ENCODE data around the gene SLC25A21.
A peak's percentile ranks its signal among the peaks of the same experiment; 100 is the strongest.
"Not testable (repeated sequence)": the region's sequence is repeated elsewhere in the genome, so short reads cannot be mapped to it uniquely, and the experiment has no call there.

Gene SLC25A21

GRCh38 chr14:36817071-36817930, 355.1 kb downstream of the SLC25A21 start:
- no peak for DNase-seq

GRCh38 chr14:36816481-36816880, 355.9 kb downstream of the SLC25A21 start:
- DNase-seq = no peak

GRCh38 chr14:36814783-36815182, 357.6 kb downstream of the SLC25A21 start:
- not testable (repeated sequence) for DNase-seq

DNA sequence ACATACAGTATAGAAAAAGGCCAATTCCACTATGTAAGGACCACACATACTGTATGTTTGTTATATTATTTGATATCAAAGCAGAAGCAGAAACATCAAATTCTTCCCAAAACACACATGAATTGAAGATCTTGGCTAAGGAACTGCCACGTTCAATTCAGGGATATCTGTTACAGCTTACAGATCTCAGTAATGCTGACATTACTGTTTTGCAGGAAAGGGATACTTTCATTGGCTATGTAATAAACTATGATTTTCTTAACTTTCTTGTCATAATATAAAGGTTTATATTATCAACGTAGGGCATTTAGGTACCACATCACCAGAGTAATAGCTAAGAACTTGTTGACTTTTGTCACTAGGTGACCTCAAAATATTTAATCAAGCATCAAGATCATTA, 362.2 kb downstream of the SLC25A21 start:
- no peak for DNase-seq

DNA sequence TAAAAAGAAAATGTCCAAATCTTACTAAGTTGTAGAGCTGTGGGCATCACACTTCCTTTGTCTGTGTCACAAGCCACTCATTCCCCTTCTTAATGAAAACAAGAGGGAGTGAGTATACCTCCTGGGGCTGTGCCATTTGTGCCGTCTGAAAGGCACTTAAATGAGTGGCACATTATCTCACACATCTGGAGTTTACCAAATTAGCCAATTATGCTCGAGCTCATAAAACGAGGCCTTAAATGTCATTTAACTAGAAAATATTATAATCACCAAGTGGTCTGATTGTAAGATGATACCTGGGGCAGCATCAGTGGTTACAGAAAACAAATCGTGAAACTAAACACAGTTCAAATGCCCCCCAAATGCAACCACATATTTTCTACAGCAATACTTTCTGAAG, 364.7 kb downstream of the SLC25A21 start:
- no peak for DNase-seq

- no peak for DNase-seq
These were observed 367.3 kb downstream of the SLC25A21 start for GRCh38 chr14:36805131-36805559.

DNA sequence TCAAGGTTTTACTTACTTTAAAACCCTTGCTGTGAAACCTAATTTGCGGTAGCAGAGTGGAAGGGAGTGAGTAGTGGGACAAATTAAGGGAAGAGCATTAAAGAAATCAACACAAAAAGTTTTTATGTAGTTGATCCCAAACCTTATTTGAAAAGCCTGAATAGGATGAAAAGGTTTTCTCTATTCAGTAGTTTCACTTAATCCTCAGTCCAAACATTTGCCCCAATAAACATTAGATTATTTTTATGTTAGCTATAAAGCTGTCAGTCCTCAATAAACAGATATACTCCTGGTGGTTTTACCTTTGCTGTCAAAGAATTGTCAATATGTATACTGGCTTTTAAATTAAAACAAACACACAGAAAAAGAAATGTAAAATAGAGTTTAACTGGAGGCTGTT, 374.8 kb downstream of the SLC25A21 start:
- DNase-seq = peak; percentile 19

GRCh38 chr14:36791402-36791801, 381.0 kb downstream of the SLC25A21 start:
- DNase-seq = no peak

DNA sequence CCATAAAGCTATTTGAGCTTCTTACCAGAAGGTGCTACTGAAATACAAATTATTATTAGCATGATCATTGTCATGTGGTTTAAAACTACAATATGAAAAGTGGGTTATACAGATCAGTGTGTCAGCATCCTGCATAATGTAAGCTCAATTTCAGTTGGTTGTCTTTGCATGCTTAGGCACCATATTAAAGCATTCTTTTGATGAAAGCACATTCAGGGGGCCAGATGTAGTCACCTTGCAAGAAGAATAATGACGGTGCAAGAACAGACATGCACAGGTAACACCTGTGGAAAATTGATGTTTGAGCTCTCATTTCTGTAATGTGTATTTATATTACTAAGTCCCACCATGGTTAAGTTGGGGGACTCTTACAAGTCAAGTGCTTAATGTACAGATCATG, 386.9 kb downstream of the SLC25A21 start:
- DNase-seq = no peak

DNA sequence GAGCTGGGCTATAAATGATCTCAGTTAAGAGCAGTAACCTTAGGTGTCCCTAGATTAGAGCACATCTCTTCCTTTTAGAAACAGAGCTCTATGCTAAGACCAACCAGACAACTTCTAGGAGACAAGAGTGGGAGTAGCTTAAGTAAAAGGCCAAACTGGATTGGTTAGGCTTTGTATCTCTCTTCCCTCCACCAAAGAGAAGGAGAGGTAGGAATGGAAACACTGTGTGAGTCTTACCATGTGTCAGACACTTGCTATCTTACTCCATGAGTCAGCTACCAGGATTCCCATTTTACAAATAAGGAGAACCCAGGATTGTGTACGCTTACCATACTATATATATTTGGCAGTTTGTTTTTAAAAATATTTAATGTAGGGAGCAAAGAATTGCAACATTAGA, 387.9 kb downstream of the SLC25A21 start:
- DNase-seq = no peak

DNA sequence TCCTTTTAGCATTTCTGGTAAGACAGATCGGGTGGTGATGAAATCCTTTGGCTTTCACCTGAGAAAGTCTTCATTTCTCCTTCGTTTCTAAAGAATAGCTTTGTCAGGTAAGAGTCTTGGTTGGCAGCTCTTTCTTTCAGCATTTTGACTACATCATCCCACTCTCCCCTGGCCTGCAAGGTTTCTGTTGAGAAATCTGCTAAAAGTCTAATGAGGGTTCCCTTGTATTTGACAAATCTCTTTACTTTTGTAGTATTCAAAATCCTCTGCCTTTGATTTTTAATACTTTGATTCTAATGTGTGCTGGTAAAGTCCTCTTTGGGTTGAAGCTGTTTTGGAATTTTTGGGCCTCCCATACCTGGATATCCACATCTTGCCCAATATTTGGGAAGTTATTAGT, 390.5 kb downstream of the SLC25A21 start:
- no peak for DNase-seq

DNA sequence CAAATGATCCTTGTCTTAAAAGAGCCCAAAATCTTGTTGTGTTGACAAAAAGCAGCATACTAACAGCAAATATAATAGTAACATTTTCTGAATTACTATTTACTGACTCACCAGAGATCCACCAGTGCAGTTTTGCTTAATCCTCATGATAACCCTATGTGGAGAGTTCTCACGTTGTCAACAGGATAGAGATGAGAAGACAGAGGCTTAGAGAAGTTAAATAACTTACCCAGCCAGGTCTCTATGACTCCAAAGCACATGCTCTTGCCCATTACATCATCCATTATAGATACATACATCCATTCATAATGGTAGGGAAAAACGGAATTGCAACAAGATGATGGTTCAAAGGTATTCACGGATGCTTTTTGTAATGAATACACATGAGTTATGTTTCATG, 398.8 kb downstream of the SLC25A21 start:
- DNase-seq = no peak

- DNase-seq = peak; percentile 65
These were observed 399.3 kb downstream of the SLC25A21 start for GRCh38 chr14:36773136-36773540.

- peak; percentile 86 for DNase-seq
These were observed 401.3 kb downstream of the SLC25A21 start for GRCh38 chr14:36771028-36771640.

DNA sequence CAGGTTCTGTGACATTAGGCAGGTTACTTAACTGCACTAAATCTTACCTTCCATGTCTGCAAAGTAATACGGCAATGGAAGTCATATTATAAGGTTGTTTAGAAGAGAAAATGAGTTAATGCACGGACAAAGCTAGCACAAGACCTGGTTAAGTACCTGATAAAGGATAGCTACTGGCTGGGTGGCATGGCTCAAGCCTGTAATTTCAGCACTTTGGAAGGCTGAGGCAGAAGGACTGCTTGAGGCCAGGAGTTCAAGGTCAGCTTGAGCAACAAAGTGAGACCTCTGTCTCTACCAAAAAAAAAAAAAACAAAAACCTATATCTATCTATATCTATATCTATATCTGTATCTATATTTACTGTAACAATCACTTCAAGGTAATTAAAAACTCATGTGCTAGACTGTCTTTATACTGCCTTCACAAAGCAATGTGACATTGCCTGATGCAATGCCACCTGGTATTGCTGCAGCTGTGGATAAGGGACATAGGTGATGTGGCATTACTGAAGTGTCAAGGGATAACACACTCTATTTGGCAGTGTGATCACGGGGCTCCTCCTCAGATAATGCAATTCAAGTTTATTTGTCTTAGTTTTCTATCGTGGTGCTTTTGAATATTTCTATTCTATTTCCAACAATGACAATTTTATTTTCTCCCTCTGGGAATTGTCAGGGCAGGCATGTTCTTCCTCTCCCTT, 403.6 kb downstream of the SLC25A21 start:
- no peak for DNase-seq

- peak; percentile 77 for DNase-seq
These were observed 404.7 kb downstream of the SLC25A21 start for GRCh38 chr14:36767603-36768281.

- no peak for DNase-seq
These were observed 405.4 kb downstream of the SLC25A21 start for GRCh38 chr14:36766974-36767373.

DNA sequence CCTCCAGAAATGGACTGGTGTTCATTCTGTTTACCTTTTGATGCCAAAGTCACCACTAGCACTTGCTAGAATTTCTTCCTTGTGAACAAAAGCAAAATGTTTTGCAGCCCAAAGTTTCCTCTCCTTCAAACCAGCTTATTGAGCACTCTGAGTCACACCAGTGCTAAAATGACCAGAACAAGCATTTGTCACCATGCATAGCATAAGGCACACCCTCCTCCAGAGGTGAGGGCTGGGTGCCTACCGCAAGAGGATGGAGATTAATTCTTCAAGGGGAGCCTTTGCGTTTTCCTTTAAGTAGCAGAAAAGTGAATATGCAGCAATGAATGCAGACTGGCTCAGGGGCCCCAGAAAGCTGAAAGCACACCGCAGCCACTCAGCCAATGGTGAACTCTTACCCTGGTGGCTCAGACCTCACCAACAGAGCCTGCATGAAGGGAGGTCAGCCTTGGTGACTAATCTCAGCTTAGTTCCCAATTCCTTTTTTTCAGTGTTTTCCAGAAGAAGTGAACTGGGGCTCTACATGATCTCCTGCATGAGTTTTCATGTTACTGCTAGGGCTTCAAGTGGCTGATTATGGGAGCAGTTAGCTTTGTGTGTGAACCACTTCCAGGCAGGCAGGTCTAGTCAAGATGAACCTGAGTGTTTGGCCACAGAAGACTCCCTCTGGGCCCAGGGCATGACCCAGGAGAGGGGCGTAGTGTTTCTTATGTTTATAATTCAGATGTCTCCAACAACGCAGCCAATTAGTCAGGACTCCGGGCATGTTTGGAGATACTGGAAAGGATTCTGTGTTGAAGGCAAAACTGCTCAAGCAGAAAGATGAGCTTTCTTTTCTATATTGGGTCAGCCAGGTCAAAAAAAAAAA, 414.4 kb downstream of the SLC25A21 start:
- DNase-seq = no peak

GRCh38 chr14:36756226-36756625, 416.2 kb downstream of the SLC25A21 start:
- DNase-seq = no peak

GRCh38 chr14:36755756-36756155, 416.6 kb downstream of the SLC25A21 start:
- DNase-seq = no peak

- DNase-seq = no peak
These were observed 420.5 kb downstream of the SLC25A21 start for GRCh38 chr14:36751920-36752319.

DNA sequence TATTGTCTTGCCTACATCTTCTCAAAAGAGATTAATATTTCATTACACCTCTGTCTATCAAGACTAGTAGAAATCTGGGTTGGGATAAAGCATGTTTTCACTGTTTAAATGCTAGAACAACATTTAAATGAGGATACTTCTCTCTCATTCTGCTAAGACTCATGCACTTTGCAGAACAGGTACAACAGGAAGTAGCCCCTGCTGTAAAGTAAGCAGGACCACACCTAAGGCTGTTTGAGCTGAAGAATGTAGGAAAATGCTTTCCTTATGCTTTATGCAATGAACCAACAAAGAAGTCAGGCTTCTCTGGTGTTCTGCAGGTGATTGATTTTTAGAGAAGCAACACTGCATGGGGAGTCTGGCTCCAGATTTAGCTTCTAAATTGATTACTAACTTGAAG, 421.3 kb downstream of the SLC25A21 start:
- DNase-seq = no peak

All from DMS153 (cell line).